ENCODE results near the gene NKD1.

- TF ChIP-seq CTCF (IDR thresholded peaks at IDR 0.05) = no peak
- no peak for TF ChIP-seq POLR2AphosphoS5 (IDR thresholded peaks at IDR 0.05)
- no peak for TF ChIP-seq POLR2A (IDR thresholded peaks at IDR 0.05)
These were observed 46.4 kb downstream of the NKD1 start for GRCh38 chr16:50594308-50595260.
